GM21447 (cell line): Measurements from ENCODE around the gene WDR45B.
"Not testable (repeated sequence)": the region's sequence is repeated elsewhere in the genome, so short reads cannot be mapped to it uniquely, and the experiment has no call there.

ENCODE experiments used
- ATAC-seq: cut with Tn5 transposase; IDR thresholded peaks from one replicate; pipeline ENCODE4 v1.9.1; 2021; ENCODE audit not compliant: unreplicated experiment

Gene WDR45B

GRCh38 chr17:82658331-82658730 is 10.1 kb upstream of the WDR45B start:
- no peak for ATAC-seq

DNA sequence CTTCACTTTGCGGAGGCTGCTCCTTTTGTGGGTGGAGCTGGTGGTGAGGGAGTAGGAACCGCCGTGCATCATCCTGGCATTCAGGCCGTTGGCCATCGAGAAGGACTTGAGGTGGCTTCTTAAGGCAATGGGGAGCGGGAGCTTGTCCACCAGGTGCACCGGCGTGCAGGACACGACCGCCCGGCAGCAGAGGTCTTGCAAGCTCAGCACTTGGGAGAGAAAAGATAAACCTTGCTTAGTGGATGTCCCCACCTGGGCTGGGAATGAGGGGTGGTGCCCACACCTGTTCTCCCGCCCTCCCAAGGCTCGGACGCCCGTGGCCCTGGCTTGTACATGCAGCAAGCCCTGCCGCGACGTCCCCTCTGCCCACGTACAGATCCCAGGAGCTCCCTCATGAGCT is 9.7 kb upstream of the WDR45B start:
- ATAC-seq: no peak

DNA sequence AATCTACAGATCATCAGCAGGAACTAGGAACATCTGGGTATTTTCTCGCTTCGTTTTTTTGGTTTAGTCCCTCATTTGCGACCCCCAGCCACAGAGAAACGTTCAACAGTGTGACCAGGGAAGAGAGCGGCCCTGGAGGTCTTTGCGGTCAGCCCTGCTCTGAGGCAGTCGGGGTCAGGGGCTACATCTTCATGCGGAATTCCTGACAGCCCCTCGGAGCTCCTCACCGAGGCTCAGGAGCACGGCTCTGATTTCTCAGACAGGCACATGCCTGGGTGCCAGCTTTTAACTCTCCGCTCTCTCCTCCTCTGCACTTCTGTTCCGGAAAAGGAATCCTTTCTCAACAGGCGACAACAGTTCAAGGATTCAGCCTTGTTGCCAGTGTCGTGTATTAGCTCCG is 8.0 kb upstream of the WDR45B start:
- ATAC-seq: no peak

GRCh38 chr17:82655523-82655922 is 7.3 kb upstream of the WDR45B start:
- ATAC-seq: no peak

GRCh38 chr17:82655038-82655479 is 6.8 kb upstream of the WDR45B start:
- no peak for ATAC-seq

DNA sequence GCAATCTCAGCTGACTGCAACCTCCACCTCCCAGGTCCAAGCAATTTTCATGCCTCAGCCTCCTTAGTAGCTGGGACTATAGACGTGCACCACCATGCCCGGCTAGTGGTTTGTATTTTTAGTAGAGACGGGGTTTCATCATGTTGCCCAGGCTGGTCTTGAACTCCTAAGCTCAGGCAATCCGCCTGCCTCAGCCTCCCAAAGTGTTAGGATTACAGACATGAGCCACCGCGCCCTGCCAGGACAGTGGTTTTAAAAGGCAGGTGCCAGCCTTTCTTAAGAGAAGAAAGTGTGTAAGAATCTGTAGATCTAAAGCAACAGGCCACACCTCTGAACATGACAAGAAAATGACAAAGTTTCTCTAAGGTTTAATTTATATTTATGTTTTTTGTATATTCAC is 6.4 kb upstream of the WDR45B start:
- not testable (repeated sequence) for ATAC-seq

GRCh38 chr17:82653651-82654528 is 5.6 kb upstream of the WDR45B start:
- no peak for ATAC-seq

DNA sequence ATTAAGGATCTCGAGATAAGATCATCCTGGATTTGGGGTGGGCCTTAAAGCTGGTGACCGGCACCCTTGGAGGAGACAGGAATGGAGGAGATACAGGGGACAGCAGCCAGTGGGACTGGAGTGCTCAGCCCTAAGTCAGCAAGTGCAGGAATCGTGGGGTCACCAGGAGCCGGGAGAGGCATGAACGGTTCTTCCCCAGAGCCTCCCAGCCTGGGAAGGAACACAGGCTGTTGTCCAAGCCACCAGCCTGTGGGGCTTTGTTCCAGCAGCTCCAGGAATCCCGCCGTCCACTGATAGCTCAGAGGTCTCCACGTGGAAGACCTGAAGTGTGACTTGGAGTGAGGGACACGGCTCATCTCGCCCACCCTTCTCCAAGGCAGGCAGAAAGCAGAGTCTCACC is 2.5 kb upstream of the WDR45B start:
- ATAC-seq: no peak

DNA sequence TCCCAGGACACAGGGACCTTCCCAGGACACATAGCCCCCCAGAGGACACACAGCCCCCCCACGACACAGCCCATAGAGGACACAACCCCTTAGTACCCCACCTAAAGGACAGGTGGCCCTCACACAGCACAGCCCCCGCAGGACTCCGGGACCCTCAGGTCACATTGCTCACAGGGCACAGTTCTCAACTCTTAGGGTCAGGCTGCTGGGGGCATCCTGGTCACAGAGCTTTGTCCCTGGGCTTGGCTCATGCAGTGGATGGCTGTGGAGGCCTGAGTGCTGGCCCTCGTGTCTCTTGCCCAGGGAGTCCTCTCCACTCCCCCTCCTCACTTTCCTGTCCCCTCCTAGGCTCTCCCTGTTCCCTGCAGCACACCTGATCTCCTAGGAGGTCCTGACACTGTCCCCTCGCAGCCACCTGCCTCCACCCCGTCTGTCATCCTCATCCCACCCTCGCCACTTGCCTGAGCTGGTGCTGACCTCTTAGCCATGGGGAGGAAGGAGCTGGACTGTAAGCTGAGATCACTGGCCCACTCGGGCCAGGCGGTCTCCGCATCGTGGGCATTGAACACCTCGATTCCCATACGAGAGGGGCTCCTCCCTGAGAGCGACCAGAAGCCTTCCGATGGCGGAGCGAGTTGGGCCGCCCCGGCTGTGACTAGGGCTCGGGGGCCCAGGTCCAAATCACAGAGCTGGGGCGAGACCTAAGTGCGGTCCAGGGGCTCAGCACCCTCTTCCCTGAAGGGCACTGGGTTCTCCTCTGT is 1.4 kb upstream of the WDR45B start:
- ATAC-seq: no peak

DNA sequence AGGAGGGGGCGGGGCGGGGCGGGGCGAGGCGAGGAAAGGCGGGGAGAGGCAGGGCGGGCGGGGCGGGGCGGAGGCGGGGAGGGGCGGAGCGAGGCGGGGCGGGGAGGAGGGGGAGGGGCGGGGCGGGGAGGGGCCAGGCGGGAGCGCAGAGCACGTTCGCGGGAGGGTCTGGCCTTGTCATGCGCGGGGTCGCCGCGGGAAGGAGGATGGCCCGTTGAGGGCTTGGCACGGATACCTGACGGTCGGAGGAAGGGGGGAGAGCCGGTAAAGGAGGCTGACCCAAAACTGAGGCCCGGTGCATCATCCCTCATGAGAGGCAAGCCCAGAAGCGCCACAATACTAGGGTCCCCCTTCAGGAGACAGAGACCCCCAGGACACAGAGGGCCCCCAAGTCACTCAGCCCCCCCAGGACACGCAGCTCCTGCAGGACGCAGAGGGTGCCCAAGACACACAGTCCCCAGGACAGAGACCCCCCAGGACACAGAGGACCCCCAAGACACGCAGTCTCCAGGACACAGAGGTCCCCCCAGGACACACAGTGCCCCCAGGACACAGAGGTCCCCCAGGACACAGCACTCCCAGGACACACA is 593 bp upstream of the WDR45B start:
- no peak for ATAC-seq

- peak; percentile 20 for ATAC-seq
Measured at GRCh38 chr17:82647593-82648164, 565 bp downstream of the WDR45B start.

DNA sequence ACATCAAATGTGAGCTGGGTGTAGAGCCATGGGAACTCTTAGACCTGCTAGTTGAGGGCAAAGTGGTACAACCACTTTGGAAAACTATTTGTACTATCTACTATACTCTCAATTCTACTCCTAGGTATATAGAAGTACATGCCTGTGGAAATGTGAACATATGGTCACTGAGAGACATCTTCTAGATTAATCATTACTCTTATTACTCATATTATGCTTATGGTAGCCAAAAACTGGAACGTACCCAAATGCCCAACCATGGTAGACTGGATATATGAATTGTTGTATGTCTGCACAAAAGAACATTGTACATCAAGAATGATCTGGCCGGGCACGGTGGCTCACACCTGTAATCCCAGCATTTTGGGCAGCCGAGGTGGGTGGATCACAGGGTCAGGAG is 2.7 kb downstream of the WDR45B start:
- no peak for ATAC-seq

DNA sequence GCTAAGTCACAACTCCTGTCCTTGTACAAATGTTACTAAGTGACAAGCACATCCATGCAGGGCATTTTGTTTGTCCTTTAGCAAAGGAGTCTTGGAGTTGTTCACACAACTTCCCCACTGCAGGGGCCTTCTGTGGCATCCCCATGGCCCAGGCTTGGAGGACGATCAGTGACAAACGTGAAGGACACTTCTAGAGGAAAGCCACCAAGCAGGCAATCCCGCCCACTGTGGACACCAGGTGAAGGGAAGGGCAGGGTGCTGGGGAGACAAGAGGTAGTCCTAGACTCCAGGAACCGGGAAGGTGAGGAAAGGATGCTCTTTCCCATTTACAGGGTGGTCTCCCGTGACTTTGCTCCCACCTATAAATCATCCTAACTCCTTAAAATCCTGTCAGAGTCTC is 4.1 kb downstream of the WDR45B start:
- ATAC-seq: no peak

GRCh38 chr17:82642022-82642421 is 6.2 kb downstream of the WDR45B start:
- ATAC-seq: no peak

GRCh38 chr17:82640036-82640435 is 8.2 kb downstream of the WDR45B start:
- no peak for ATAC-seq

DNA sequence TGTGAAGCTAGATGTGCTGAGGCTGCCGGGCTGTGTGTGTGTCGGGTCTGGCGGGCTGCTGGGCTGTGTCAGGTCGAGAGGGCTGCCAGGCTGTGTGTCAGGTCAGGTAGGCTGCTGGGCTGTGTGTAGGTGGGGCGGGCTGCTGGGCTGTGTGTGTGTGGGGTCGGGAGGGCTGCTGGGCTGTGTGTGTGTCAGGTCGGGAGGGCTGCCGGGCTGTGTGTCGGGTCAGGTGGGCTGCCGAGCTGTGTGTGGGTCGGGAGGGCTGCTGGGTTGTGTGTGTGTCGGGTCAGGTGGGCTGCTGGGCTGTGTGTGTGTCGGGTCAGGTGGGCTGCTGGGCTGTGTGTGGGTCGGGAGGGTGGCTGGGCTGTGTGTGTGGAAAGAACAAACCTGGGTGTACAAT is 8.6 kb downstream of the WDR45B start:
- ATAC-seq: no peak

GRCh38 chr17:82638183-82638773 is 10.0 kb downstream of the WDR45B start:
- ATAC-seq: no peak

DNA sequence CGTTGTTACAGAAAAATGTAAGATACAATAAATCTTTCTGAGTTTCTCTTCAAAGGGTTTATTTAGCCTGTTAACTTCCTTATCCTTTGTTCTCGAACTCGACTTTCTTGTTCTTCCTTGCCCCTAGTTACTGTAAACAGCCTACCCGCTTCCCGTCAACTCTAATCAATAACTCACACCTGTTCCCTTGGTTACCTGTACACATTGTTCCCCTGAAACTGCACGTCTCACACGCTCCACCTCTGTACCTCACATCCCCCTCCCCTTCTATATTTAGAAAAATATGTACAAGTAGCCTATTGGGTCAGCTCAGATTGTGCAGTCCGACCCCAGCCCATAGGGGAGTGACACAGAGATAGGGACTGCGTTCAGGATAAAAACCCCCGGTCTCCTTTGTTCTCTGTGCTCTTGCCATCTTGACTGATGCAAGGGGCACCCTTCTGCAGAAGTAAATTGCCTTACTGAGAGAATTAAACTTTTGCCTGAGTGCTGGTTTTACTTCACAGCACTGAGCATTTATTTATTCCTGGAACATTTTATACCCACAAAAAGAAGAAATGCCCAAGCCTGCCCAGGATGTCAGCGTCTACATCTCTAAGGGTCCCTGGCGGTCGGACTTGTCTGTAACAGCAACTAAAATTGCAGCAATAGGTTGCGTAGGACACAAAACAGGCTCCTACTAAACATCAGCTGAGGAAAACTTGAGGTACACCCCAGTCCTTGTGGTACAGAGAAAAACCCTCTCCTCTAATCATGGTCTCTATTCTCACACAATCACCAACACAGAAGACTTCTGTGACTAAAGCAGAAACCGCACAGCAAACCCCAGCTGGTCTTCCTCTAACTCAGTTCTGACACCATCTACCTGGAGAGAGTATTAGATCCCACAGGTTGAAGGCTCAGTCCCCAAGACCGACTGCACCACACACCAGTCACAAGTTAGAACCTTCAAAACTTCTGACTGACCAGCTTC is 11.3 kb downstream of the WDR45B start:
- ATAC-seq: no peak

DNA sequence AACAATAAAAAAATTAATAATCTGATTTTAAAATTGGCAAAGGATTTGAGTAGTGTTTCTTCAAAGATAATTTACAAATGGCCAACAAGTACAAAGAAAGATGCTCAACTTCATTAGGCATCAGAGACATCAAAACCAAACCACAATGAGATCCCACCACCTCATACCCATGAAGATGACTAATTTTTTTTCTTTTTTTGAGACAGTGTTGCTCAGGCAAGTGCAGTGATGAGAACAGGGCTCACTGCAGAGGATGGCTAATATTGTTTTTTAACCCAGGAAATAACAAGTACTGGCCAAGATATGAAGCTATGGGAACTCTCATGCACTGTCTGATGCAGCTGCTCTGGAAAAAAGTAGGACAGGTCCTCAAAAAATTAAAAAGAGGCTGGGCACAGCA is 14.9 kb downstream of the WDR45B start:
- ATAC-seq: no peak

DNA sequence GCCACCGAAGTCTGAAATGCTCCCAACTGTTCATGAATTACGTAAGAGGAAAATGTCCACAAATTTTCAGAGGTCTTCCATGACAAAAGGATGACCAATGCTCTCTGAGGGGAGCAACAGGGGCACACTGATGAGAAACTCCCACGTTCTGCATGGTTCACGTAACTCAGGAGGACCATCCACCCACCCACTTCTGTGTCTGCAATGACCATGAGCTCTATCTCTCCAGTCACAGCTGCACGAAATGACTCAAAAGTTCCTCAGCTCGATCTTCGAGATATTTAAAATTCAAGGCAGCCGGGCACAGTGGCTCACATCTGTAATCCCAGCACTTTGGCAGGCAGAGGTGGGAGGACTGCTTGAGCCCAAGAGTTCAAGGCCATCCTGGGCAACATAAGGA is 15.8 kb downstream of the WDR45B start:
- ATAC-seq: no peak
